ENCODE measurements around the gene GCSAM. TPM values are rescaled to one million over a fixed set of nuclear protein-coding genes. Genes with fewer than 3 reads are reported as not detected.

GCSAM gene
- total and polyA plus RNA-seq, 3 donors from 2014 or later: 0.06 to 0.63 (median 0.42) TPM

GRCh38 chr3:112167758-112168157 lies 34.7 kb upstream of the GCSAM start:
- Histone ChIP-seq H3K36me3 (ENCODE audit: low read depth, missing control alignments) (no peaks in the 10 kb centered on the region), H3K4me3 (no peak overlapping the region), H3K4me1 (no peaks in the 10 kb centered on the region), H3K9me3 (no peaks in the 10 kb centered on the region), H3K27me3 (no peaks in the 10 kb centered on the region), H3K27ac (no peak overlapping the region)
- 55 to 63% methylated on average over 2 of the region's 2 CpGs for WGBS, 2 donors
- intact Hi-C loops (cut with DNase I; ENCODE audit: low total_unique reads): no loop called here
- TF ChIP-seq POLR2A (IDR thresholded peaks at IDR 0.05) (no peak), CTCF (IDR thresholded peaks at IDR 0.05) (no peak)
- no peak for DNase-seq

- H3K27me3 ChIP-seq: no peaks in the 10 kb centered on the region
- H3K4me3 ChIP-seq: no peak overlapping the region
- no peaks in the 10 kb centered on the region for H3K4me1 ChIP-seq
- no peak for DNase-seq
- H3K36me3 ChIP-seq (ENCODE audit: low read depth, missing control alignments): no peaks in the 10 kb centered on the region
- no peak for TF ChIP-seq CTCF (IDR thresholded peaks at IDR 0.05)
- TF ChIP-seq POLR2A (IDR thresholded peaks at IDR 0.05): no peak
- H3K9me3 ChIP-seq: no peaks in the 10 kb centered on the region
- 91 to 100% methylated on average over 1 of the region's 1 CpG for WGBS, 2 donors
- no peak overlapping the region for H3K27ac ChIP-seq
- intact Hi-C loops (cut with DNase I; ENCODE audit: low total_unique reads): no loop called here
Observed at GRCh38 chr3:112149136-112149535, 16.1 kb upstream of the GCSAM start.

- Histone ChIP-seq H3K4me1 (no peaks in the 10 kb centered on the region), H3K36me3 (ENCODE audit: low read depth, missing control alignments) (no peaks in the 10 kb centered on the region), H3K27me3 (no peaks in the 10 kb centered on the region), H3K9me3 (no peaks in the 10 kb centered on the region), H3K27ac (no peak overlapping the region), H3K4me3 (no peak overlapping the region)
- DNase-seq: no peak
- 38 to 47% methylated on average over 1 of the region's 1 CpG for WGBS, 2 donors
- intact Hi-C loops (cut with DNase I; ENCODE audit: low total_unique reads): no loop called here
- TF ChIP-seq POLR2A (IDR thresholded peaks at IDR 0.05) (no peak), CTCF (IDR thresholded peaks at IDR 0.05) (no peak)
Observed at GRCh38 chr3:112143689-112144088, 10.6 kb upstream of the GCSAM start.

GRCh38 chr3:112143251-112143650 lies 10.2 kb upstream of the GCSAM start:
- Histone ChIP-seq H3K36me3 (ENCODE audit: low read depth, missing control alignments) (no peaks in the 10 kb centered on the region), H3K27ac (no peak overlapping the region), H3K9me3 (no peaks in the 10 kb centered on the region), H3K4me1 (no peaks in the 10 kb centered on the region), H3K4me3 (no peak overlapping the region), H3K27me3 (no peaks in the 10 kb centered on the region)
- intact Hi-C loops (cut with DNase I; ENCODE audit: low total_unique reads): no loop called here
- WGBS, 2 donors: 79 to 89% methylated on average over 1 of the region's 1 CpG
- DNase-seq: no peak
- no peak for TF ChIP-seq POLR2A (IDR thresholded peaks at IDR 0.05)
- no peak for TF ChIP-seq CTCF (IDR thresholded peaks at IDR 0.05)

GRCh38 chr3:112141293-112141692 lies 8.2 kb upstream of the GCSAM start:
- Histone ChIP-seq H3K36me3 (ENCODE audit: low read depth, missing control alignments) (no peaks in the 10 kb centered on the region), H3K4me1 (peaks cover 3% of the 10 kb centered on the region), H3K27ac (no peak overlapping the region), H3K27me3 (no peaks in the 10 kb centered on the region), H3K9me3 (no peaks in the 10 kb centered on the region), H3K4me3 (no peak overlapping the region)
- WGBS, 2 donors: 70 to 83% methylated on average over 2 of the region's 2 CpGs
- DNase-seq: no peak
- no peak for TF ChIP-seq CTCF (IDR thresholded peaks at IDR 0.05)
- TF ChIP-seq POLR2A (IDR thresholded peaks at IDR 0.05): no peak
- intact Hi-C loops (cut with DNase I; ENCODE audit: low total_unique reads): no loop called here

Measured in testis (tissue), 3 donors.